HG02840 (cell line): ENCODE data around the gene DOCK1.

ENCODE experiments used
- ATAC-seq: cut with Tn5 transposase; IDR thresholded peaks from one replicate; pipeline ENCODE4 v1.9.1; 2021; ENCODE audit warnings: mild to moderate bottlenecking, moderate library complexity, moderate number of reproducible peaks; ENCODE audit not compliant: unreplicated experiment, low FRiP score

The DOCK1 gene

GRCh38 chr10:127195041-127195506, 289.8 kb downstream of the DOCK1 start:
- ATAC-seq = no peak

- ATAC-seq = no peak
Measured at GRCh38 chr10:127195571-127196281, 290.5 kb downstream of the DOCK1 start.

- ATAC-seq = no peak
Measured at GRCh38 chr10:127196282-127197153, 291.3 kb downstream of the DOCK1 start, which contains the start of gene INSYN2A. Gene INSYN2A, minus strand, starts transcription at chr10:127196591. Its CDS starts 20,196 bp downstream, at chr10:127176395.

GRCh38 chr10:127197154-127197432, 291.9 kb downstream of the DOCK1 start:
- ATAC-seq = no peak

GRCh38 chr10:127198307-127198706, 293.1 kb downstream of the DOCK1 start:
- ATAC-seq = no peak

GRCh38 chr10:127198721-127199120, 293.5 kb downstream of the DOCK1 start:
- ATAC-seq = no peak

- ATAC-seq = no peak
Measured at GRCh38 chr10:127200646-127201045, 295.4 kb downstream of the DOCK1 start.

- ATAC-seq = no peak
Measured at GRCh38 chr10:127203067-127203466, 297.8 kb downstream of the DOCK1 start.

- ATAC-seq = no peak
Measured at GRCh38 chr10:127207081-127207480, 301.9 kb downstream of the DOCK1 start.

GRCh38 chr10:127210936-127211466, 305.8 kb downstream of the DOCK1 start:
- no peak for ATAC-seq

GRCh38 chr10:127215866-127216265, 310.6 kb downstream of the DOCK1 start:
- ATAC-seq = no peak

- ATAC-seq = no peak
Measured at GRCh38 chr10:127216274-127216673, 311.0 kb downstream of the DOCK1 start.

GRCh38 chr10:127216786-127217185, 311.6 kb downstream of the DOCK1 start:
- no peak for ATAC-seq

GRCh38 chr10:127218658-127219057, 313.4 kb downstream of the DOCK1 start:
- no peak for ATAC-seq

- no peak for ATAC-seq
Measured at GRCh38 chr10:127221281-127221680, 316.1 kb downstream of the DOCK1 start.

GRCh38 chr10:127227027-127227426, 321.8 kb downstream of the DOCK1 start:
- no peak for ATAC-seq

- ATAC-seq = no peak
Measured at GRCh38 chr10:127227663-127228062, 322.4 kb downstream of the DOCK1 start.

- no peak for ATAC-seq
Measured at GRCh38 chr10:127228195-127228787, 323.1 kb downstream of the DOCK1 start.

GRCh38 chr10:127234306-127234800, 329.1 kb downstream of the DOCK1 start:
- ATAC-seq = no peak

GRCh38 chr10:127236266-127236665, 331.0 kb downstream of the DOCK1 start:
- ATAC-seq = no peak

GRCh38 chr10:127242914-127243313, 337.7 kb downstream of the DOCK1 start:
- ATAC-seq = no peak
